PFSK-1 (cell line): Measurements from ENCODE around the gene KIF6.

Experiments
- FOXP2 ChIP-seq: optimal IDR thresholded peaks from 2 replicates; pipeline ENCODE3; 2011; ENCODE audit warnings: borderline replicate concordance, control low read depth, inconsistent platforms; ENCODE audit not compliant: insufficient read depth; ENCODE audit errors: extremely low read length, extremely low read depth
- POLR2AphosphoS5 ChIP-seq: IDR thresholded peaks from 2 replicates; pipeline ENCODE4 v1.6.1; 2012; ENCODE audit warnings: low read depth, mild to moderate bottlenecking, control low read depth, low read length, moderate library complexity
- SIN3A ChIP-seq: IDR thresholded peaks from 2 replicates; pipeline ENCODE4 v1.6.1; 2012; ENCODE audit warnings: mild to moderate bottlenecking, low read length, moderate library complexity, borderline replicate concordance; ENCODE audit not compliant: insufficient read depth
- TAF1 ChIP-seq: IDR thresholded peaks from 2 replicates; pipeline ENCODE4 v1.6.1; 2012; ENCODE audit warnings: low read length, control low read depth, borderline replicate concordance; ENCODE audit not compliant: insufficient read depth
- TF ChIP-seq, protein P1 (sequence below), 2 experiments: IDR thresholded peaks; 2 replicates each; pipeline versions ENCODE4 v1.6.1 to v1.8.0; 2011 to 2012; ENCODE audit warnings: low read depth in 2 of 2, low read length in 2 of 2, control low read depth in 1 of 2, inconsistent platforms in 1 of 2, mild to moderate bottlenecking in 1 of 2, moderate library complexity in 1 of 2; ENCODE audit not compliant: insufficient read depth in 1 of 2

The KIF6 gene

DNA sequence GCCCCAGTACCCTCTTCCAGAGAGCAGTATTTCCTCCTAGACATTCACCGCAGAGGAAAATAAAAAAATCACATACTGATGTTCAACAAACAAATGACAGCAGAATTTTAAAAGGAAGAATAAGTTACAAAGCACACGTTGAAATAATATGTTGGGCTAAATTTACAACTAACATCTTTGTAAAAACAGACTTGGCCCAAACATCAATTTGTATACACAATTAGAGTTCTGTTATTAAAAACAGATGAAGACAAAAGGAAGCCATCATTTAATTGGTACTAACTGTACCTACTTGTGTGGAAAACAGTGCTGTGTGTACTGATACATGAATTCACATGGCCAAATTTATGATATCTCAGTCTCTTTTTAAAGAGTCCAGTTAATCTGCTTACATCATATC is 46.3 kb downstream of the KIF6 start:
- no peak for TF ChIP-seq TAF1
- TF ChIP-seq FOXP2 = no peak
- TF ChIP-seq, protein P1, sequence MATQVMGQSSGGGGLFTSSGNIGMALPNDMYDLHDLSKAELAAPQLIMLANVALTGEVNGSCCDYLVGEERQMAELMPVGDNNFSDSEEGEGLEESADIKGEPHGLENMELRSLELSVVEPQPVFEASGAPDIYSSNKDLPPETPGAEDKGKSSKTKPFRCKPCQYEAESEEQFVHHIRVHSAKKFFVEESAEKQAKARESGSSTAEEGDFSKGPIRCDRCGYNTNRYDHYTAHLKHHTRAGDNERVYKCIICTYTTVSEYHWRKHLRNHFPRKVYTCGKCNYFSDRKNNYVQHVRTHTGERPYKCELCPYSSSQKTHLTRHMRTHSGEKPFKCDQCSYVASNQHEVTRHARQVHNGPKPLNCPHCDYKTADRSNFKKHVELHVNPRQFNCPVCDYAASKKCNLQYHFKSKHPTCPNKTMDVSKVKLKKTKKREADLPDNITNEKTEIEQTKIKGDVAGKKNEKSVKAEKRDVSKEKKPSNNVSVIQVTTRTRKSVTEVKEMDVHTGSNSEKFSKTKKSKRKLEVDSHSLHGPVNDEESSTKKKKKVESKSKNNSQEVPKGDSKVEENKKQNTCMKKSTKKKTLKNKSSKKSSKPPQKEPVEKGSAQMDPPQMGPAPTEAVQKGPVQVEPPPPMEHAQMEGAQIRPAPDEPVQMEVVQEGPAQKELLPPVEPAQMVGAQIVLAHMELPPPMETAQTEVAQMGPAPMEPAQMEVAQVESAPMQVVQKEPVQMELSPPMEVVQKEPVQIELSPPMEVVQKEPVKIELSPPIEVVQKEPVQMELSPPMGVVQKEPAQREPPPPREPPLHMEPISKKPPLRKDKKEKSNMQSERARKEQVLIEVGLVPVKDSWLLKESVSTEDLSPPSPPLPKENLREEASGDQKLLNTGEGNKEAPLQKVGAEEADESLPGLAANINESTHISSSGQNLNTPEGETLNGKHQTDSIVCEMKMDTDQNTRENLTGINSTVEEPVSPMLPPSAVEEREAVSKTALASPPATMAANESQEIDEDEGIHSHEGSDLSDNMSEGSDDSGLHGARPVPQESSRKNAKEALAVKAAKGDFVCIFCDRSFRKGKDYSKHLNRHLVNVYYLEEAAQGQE (IDR thresholded peaks at IDR 0.05; ENCODE audit: insufficient read depth in 1 of 2, low read depth in 2 of 2, low read length in 2 of 2) = no peak
- no peak for TF ChIP-seq POLR2AphosphoS5
- no peak for TF ChIP-seq SIN3A

DNA sequence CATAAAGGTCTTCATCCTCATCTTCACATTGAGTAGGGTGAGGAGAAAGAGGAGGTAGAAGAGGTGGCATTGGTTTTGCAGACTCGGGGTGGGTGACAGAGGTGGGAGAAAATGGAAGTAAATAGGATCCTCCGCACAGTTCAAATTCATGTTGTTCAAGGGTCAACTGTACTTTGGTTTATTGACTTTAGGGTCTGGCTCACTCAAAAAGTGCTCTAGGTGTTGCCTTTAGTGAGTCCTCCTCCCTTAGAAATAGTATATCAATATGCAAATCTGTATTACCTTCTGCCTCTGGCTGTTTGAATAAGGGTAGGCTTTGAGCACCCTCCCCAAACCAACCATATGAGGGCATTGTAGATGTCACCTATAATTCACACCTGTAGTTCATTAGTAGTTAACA is 54.7 kb downstream of the KIF6 start:
- TF ChIP-seq TAF1 (no peak), SIN3A (no peak), FOXP2 (no peak), POLR2AphosphoS5 (no peak)
- TF ChIP-seq, protein P1 (IDR thresholded peaks at IDR 0.05; ENCODE audit: insufficient read depth in 1 of 2, low read depth in 2 of 2, low read length in 2 of 2) = no peak

- TF ChIP-seq SIN3A (no peak), TAF1 (no peak), POLR2AphosphoS5 (no peak), FOXP2 (no peak)
- TF ChIP-seq, protein P1 (IDR thresholded peaks at IDR 0.05; ENCODE audit: insufficient read depth in 1 of 2, low read depth in 2 of 2, low read length in 2 of 2) = no peak
These were observed 55.2 kb downstream of the KIF6 start for GRCh38 chr6:39669973-39670342.

DNA sequence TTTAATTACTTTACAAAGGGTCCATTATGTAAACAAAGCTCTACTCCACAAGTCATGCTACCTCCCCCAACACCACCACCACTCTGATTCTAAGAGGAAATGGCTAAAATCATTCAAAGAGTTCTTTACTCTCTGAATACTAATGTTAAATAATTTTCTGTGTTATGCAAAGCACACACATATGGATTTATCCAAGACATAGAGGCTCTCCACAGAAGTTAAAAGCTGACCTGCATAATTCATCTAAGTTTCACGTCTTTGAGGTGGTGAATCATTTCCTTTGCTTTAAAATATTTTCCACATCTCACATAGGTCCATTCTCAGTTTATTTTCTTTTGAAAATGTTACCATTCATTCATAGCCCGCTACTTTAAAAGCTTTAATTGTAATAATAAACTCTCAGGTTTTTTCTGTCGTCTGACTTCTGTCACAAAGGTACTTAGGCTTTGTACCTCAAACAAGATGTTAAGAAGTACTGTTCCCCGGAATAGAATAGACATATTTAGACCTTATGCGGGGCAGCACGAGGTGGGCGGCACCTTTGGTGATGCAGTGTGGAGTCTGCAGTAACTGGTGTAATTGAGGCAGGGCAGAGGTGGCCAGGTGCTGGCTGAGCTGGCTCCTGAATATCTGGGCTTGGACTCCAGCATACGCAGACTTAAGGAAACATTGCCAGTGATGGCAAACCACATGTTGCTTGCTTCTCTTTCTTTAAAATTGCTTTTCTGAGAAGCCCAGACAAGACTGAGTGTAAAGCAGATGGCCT is 55.8 kb downstream of the KIF6 start:
- TF ChIP-seq FOXP2 = no peak

DNA sequence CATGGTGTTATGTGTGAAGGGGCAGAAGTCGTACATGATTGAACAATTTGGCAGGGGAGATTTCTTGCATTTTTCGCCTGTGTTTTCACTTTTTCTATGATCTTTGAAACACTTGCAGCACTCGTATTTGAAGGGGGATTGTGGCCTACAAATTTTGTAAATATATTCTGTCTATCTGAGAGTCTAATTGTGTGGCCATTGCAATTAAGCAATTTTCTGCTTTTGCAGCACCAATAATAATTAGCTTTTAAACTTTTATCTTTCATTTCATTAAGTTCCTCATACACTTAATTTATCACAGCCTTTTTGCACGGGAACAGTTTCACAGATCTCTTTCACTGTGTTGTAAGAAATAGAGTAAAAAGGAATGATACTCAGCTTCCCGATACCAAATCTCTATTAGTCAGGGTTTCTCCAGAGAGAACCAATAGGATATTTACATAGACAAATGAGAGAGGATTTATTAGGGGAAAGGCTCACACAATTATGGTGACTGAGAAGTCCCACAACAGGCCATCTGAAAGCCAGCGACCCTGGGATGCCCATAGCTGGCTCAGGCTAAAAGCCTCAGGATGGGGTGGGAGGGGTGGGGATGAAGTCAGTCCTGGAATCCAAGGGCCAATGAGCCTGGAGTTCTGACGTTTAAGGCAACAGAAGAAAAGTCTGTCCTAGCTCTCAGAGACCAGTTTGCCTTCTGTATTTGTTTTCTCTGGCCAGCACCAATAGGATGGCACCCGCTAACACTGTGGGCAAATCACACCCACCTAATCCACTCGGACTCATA is 58.3 kb downstream of the KIF6 start:
- TF ChIP-seq FOXP2 = no peak
- no peak for TF ChIP-seq SIN3A
- no peak for TF ChIP-seq TAF1
- TF ChIP-seq, protein P1 (IDR thresholded peaks at IDR 0.05; ENCODE audit: insufficient read depth in 1 of 2, low read depth in 2 of 2, low read length in 2 of 2) = no peak
- no peak for TF ChIP-seq POLR2AphosphoS5
